Measurements from ENCODE around the gene SRSF6. TPM values are rescaled to one million over a fixed set of nuclear protein-coding genes. Genes with fewer than 3 reads are reported as not detected.

The SRSF6 gene
- total RNA-seq, 4 donors from 2014 or later, result 52.7 to 74.2 (median 53.4) TPM

DNA sequence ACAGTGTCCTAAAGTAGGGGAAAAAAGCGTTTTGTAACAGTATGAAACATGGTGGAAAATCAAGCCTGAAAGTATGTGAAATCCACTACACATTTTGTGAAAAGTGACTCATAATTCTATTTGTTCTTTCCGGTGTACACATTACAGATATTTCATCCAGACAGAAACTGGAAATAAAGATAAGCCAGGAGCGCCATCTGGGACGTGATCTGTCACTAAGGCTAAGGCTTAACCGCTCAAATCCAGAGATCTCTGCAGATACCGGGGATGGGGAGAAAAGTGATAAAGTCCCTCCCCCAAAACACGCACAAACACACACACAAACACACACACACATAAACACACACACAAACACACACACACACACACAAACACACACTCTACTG lies 26.6 kb upstream of the SRSF6 start:
- no peaks in the 10 kb centered on the region for H3K4me1 ChIP-seq
- WGBS, 2 donors, result 50 to 61% methylated on average over 5 to 7 of the region's 7 CpGs
- no peak for TF ChIP-seq POLR2A (IDR thresholded peaks at IDR 0.05)
- TF ChIP-seq, protein P1, sequence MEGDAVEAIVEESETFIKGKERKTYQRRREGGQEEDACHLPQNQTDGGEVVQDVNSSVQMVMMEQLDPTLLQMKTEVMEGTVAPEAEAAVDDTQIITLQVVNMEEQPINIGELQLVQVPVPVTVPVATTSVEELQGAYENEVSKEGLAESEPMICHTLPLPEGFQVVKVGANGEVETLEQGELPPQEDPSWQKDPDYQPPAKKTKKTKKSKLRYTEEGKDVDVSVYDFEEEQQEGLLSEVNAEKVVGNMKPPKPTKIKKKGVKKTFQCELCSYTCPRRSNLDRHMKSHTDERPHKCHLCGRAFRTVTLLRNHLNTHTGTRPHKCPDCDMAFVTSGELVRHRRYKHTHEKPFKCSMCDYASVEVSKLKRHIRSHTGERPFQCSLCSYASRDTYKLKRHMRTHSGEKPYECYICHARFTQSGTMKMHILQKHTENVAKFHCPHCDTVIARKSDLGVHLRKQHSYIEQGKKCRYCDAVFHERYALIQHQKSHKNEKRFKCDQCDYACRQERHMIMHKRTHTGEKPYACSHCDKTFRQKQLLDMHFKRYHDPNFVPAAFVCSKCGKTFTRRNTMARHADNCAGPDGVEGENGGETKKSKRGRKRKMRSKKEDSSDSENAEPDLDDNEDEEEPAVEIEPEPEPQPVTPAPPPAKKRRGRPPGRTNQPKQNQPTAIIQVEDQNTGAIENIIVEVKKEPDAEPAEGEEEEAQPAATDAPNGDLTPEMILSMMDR (IDR thresholded peaks at IDR 0.05), result no peak
- no peaks in the 10 kb centered on the region for H3K9me3 ChIP-seq
- no peak overlapping the region for H3K4me3 ChIP-seq
- H3K27me3 ChIP-seq, result peaks cover 0 to 34% (median 0%) of the 10 kb centered on the region in 4 donors
- DNase-seq, result no peak
- H3K36me3 ChIP-seq, result no peaks in the 10 kb centered on the region
- H3K27ac ChIP-seq, result no peak overlapping the region
- intact Hi-C loops (cut with DNase I), result no loop called here

DNA sequence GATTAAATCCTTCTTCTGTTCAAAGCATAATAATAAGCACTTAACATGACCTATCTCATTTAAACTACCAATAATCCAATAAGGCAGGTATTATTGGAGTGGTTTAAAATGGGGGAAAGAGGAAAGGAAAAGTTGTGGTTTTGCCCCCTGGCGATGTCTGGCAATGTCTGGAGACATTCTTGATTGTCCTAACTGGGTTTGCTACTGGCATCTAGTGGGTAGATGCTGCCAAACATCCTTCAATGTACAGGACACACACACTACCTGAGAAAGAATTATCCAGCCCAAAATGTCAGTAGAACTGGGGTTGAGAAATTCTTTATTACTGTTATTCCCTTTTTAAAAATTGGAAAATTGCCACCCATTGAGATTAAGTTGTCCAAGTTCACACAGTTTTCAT lies 25.2 kb upstream of the SRSF6 start:
- 67 to 68% methylated on average over 1 of the region's 1 CpG for WGBS, 2 donors
- peaks cover 0 to 41% (median 0%) of the 10 kb centered on the region in 4 donors for H3K27me3 ChIP-seq
- no peak overlapping the region for H3K4me3 ChIP-seq
- intact Hi-C loops (cut with DNase I), result no loop called here
- H3K9me3 ChIP-seq, result no peaks in the 10 kb centered on the region
- DNase-seq, result no peak
- no peaks in the 10 kb centered on the region for H3K36me3 ChIP-seq
- TF ChIP-seq POLR2A (IDR thresholded peaks at IDR 0.05), result no peak
- TF ChIP-seq, protein P1 (IDR thresholded peaks at IDR 0.05), result no peak
- no peaks in the 10 kb centered on the region for H3K4me1 ChIP-seq
- H3K27ac ChIP-seq, result no peak overlapping the region

DNA sequence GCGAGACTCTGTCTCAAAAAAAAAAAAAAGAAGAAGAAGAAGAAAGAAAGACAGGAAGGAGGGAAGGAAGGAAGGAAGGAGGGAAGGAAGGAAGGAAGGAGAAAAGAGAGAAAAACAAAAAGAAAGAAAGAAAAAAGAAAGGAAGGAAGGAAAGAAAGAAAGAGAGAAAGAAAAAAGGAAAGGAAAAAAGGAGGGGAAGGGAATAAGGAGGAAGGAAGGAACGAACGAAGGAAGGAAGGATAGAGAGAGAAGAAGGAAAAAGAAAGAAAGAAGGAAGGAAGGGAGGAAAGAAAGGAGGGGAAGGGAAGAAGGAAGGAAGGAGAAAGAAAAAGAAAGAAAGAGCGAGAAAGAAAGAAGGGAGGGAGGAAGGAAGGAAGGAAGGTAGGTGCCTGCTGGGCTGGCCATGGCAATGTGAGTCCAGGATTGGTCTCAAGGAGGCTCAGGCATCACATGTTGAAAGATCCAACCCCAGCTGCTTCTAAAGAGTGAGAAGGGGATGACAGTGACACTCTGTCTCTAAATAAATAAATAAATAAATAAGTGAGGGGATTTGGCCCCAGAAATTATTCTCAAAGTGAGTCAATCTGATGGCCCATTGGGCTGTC lies 24.3 kb upstream of the SRSF6 start:
- intact Hi-C loops (cut with DNase I), result no loop called here
- H3K9me3 ChIP-seq, result no peaks in the 10 kb centered on the region
- TF ChIP-seq, protein P1 (IDR thresholded peaks at IDR 0.05), result no peak
- peaks cover 0 to 41% (median 0%) of the 10 kb centered on the region in 4 donors for H3K27me3 ChIP-seq
- no peak overlapping the region for H3K4me3 ChIP-seq
- 83 to 85% methylated on average over 3 to 4 of the region's 4 CpGs for WGBS, 2 donors
- no peak for DNase-seq
- H3K4me1 ChIP-seq, result no peaks in the 10 kb centered on the region
- no peak overlapping the region for H3K27ac ChIP-seq
- H3K36me3 ChIP-seq, result no peaks in the 10 kb centered on the region

DNA sequence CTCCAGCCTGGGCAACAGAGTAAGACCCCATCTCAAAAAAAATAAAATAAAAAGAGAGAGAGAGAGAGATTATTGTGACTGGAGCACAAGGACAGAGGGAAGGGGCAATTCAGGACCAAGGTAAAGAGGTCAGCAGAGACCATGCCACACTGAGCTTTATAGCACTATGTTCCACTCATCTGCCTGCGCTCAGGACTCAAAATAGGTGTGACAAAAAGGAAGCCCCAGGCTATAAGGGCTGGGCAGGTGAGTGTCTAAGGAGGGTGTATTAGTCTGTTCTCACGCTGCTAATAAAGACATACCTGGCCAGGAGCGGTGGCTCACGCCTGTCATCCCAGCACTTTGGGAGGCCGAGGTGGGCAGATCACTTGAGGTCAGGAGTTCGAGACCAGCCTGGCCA lies 23.1 kb upstream of the SRSF6 start:
- WGBS, 2 donors, result 81 to 85% methylated on average over 6 of the region's 6 CpGs
- no peak overlapping the region for H3K4me3 ChIP-seq

DNA sequence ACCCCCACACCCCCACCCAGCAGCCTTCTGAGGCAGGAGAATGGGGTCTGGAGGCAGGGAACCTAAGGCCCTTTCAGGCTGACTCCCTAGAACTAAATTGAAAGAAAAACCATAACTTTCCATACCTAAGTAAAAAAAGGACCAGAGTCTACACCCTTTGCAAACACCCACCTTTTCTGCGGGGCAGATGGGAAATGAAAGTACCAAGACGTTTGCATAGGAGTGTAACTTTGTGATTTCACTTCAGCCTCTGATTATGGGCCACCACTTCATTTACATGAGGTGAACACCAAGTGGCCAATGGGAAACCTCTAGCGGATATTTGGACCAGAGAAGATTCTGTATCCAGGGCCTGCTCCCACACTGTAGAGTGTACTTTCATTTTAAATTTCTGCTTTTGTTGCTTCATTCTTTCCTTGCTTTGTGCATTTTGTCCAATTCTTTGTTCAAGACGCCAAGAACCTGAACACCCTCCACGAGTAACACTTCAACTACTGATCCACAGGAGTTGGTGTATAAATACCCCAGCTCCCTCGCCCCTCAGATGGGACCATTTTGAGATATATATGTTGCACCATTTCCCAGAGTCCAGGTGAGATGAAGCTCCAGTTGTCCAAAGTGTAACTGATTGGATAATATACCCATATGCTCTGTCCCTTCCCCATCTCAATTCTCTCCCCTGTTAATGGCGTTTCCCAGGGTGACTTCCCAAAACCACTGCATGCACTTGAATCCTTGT lies 18.9 kb upstream of the SRSF6 start:
- 57 to 67% methylated on average over 7 of the region's 7 CpGs for WGBS, 2 donors
- H3K9me3 ChIP-seq, result no peaks in the 10 kb centered on the region
- no peak overlapping the region for H3K4me3 ChIP-seq
- no peak for DNase-seq
- no peaks in the 10 kb centered on the region for H3K4me1 ChIP-seq
- intact Hi-C loops (cut with DNase I), result no loop called here
- peaks cover 0 to 44% (median 0%) of the 10 kb centered on the region in 4 donors for H3K27me3 ChIP-seq
- H3K27ac ChIP-seq, result no peak overlapping the region
- TF ChIP-seq POLR2A (IDR thresholded peaks at IDR 0.05), result no peak
- TF ChIP-seq, protein P1 (IDR thresholded peaks at IDR 0.05), result no peak
- H3K36me3 ChIP-seq, result no peaks in the 10 kb centered on the region

More for the DNA sequence above, 23.1 kb upstream of the SRSF6 start:
- Histone ChIP-seq H3K36me3 (no peaks in the 10 kb centered on the region), H3K9me3 (no peaks in the 10 kb centered on the region), H3K4me1 (no peaks in the 10 kb centered on the region), H3K27me3 (peaks cover 0 to 38% (median 0%) of the 10 kb centered on the region in 4 donors), H3K27ac (no peak overlapping the region)
- intact Hi-C loops (cut with DNase I), result no loop called here
- no peak for DNase-seq
- no peak for TF ChIP-seq POLR2A (IDR thresholded peaks at IDR 0.05)
